Right lobe of liver (tissue), 6 donors: ENCODE data around the gene ZNF442. TPM values are rescaled to one million over a fixed set of nuclear protein-coding genes. Genes with fewer than 3 reads are reported as not detected.
"Not testable (repeated sequence)": the region's sequence is repeated elsewhere in the genome, so short reads cannot be mapped to it uniquely, and the experiment has no call there.

Experiments used
- ATAC-seq, 4 donors: fragments of 200-7000 bp; cut with Tn5 transposase; one replicate each; pipeline ENCODE4 v1.9.1; 2020; ENCODE audit warnings: mild to moderate bottlenecking in 4 of 4, moderate library complexity in 4 of 4
- DNase-seq, 3 donors: peaks; one replicate each; pipeline ENCODE4 v3.0.0-alpha.2; 2020
- H3K27ac ChIP-seq, 3 donors: fragments of 200-600 bp; one replicate each; pipeline ENCODE4 v1.8.0; 2022
- H3K27me3 ChIP-seq, 2 donors: fragments of 200-600 bp; one replicate each; pipeline ENCODE4 v1.8.0; 2022
- H3K36me3 ChIP-seq, 4 donors: fragments of 200-600 bp; sonication (generic) in 1 of 4; one replicate each; pipeline versions ENCODE4 v1.5.1 to v1.8.0; 2017 to 2022; ENCODE audit warnings: control low read depth in 1 of 4
- H3K4me1 ChIP-seq, 4 donors: fragments of 200-600 bp; sonication (generic) in 1 of 4; one replicate each; pipeline versions ENCODE4 v1.5.1 to v1.8.0; 2017 to 2022; ENCODE audit warnings: control low read depth in 1 of 4
- H3K4me3 ChIP-seq, 3 donors: fragments of 200-600 bp; one replicate each; pipeline ENCODE4 v1.8.0; 2022
- H3K9me3 ChIP-seq, 4 donors: fragments of 200-600 bp; sonication (generic) in 1 of 4; one replicate each; pipeline versions ENCODE4 v1.5.1 to v1.8.0; 2017 to 2022; ENCODE audit warnings: control low read depth in 1 of 4
- CTCF ChIP-seq, 4 donors: fragments of 200-600 bp in 3 of 4; fragments of 450-650 bp in 1 of 4; IDR thresholded peaks; one replicate each; pipeline versions ENCODE4 v1.5.1 to v1.8.0; 2016 to 2022; ENCODE audit warnings: antibody characterized with exemption in 4 of 4, mild to moderate bottlenecking in 2 of 4
- POLR2A ChIP-seq: fragments of 450-650 bp; IDR thresholded peaks from one replicate; pipeline ENCODE4 v1.6.1; 2017; ENCODE audit warnings: antibody characterized with exemption, mild to moderate bottlenecking
- WGBS: methylation state at CpG from one replicate; pipeline ENCODE4 v1.1.6; 2018; ENCODE audit warnings: low coverage, low lambda C conversion rate; ENCODE audit not compliant: insufficient coverage; ENCODE audit errors: missing lambda C conversion rate; 5-methylcytosine and 5-hydroxymethylcytosine counted together
- intact Hi-C, 2 donors: fragments of 100-400 bp; cut with DNase I; formaldehyde crosslinking; loops; one replicate each; pipeline versions ENCODE4 v1.11.2 to v1.14.1; 2022
- small RNA-seq, 2 experiments: library from RNA; depleted of rRNA; stranded (forward); fragments of <200 nt; gene quantifications; one replicate each; pipeline ENCODE3, GENCODE V24; 2016
- total RNA-seq, 6 experiments: library from RNA; depleted of rRNA in 2 of 6; stranded (reverse); fragments of >200 nt in 2 of 6; fragmentation: NEBNext Ultra II Directional in 3 of 6; extraction: Animal tissue kit (Norgen Biotek cat#: 25700) in 3 of 6; gene quantifications; one replicate each; pipeline versions ENCODE4 v1.1.0 to v1.2.4, GENCODE V29; 2016 to 2023
- donor health status: DM: no; HTN: yes; CAD: no.
- donor health status: DM: no; HTN: no; CAD: no.
- donor health status: DM: no; HTN: no; CAD: no.
- donor health status: DM: no; HTN: yes; CAD: no.
- donor health status: DM: no; HTN: yes; CAD: no.

The ZNF442 gene
- total RNA-seq, 6 experiments from 2014 or later = 0.56 to 2.3 (median 1.3) TPM

DNA sequence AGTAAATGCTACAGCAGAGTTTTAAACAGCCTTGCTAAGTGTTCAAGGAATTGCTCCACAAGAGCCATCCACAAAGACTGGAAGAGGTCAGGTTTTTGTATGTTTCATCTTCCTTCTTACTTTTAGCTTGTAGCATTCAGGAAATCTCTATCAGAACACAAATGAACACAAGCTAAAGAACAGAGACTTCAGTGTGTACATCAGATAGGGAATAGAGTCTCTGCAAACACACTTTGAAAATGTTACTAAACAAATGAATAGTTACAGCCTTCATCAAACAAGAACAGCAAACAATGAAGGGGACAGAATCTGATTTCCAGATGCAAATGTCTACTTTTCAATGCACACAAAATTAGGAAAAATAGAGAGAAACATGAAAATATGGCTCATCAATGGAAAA is 39.8 kb downstream of the ZNF442 start:
- ATAC-seq = peak; percentile 30 to 72 (median 58)
- intact Hi-C loops = no loop called here
- peaks cover 0 to 27% (median 2%) of the 10 kb centered on the region in 4 donors for H3K4me1 ChIP-seq
- H3K36me3 ChIP-seq = peaks cover 0 to 19% (median 6%) of the 10 kb centered on the region in 4 donors
- H3K9me3 ChIP-seq = no peaks in the 10 kb centered on the region
- H3K4me3 ChIP-seq = no peak overlapping the region
- DNase-seq = no peak
- no peak for TF ChIP-seq POLR2A
- TF ChIP-seq CTCF (IDR thresholded peaks at IDR 0.05) = no peak
- H3K27me3 ChIP-seq = no peaks in the 10 kb centered on the region
- no peak overlapping the region for H3K27ac ChIP-seq

DNA sequence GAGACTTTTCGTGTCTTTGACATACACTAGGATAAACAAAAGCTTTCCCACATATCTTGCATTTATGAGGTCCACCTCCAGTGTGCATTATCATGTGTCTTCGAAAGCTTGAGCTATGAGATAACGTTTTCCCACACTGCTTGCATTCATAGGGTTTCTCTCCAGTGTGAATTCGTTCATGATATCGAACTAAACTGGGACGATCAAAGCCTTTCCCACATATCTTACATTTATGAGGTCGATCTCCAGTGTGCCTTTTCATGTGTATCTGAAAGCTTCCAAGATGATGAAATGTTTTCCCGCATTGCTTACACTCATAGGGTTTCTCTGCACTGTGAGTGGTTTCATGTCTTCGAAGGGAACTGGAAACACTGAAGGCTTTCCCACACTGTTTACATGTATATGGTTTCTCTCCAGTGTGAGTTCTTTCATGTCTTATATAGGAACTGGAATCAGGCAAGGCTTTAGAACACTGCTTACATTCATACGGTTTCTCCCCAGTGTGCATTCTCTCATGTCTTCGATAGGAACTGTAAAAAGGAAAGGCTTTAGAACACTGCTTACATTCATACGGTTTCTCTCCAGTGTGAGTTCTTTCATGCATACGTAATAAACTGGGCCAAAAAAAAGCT is 46.6 kb downstream of the ZNF442 start:
- Histone ChIP-seq H3K4me3 (no peak overlapping the region), H3K27ac (no peak overlapping the region), H3K36me3 (peaks cover 0 to 43% (median 26%) of the 10 kb centered on the region in 4 donors), H3K4me1 (no peaks in the 10 kb centered on the region), H3K27me3 (no peaks in the 10 kb centered on the region), H3K9me3 (peaks cover 0 to 8% (median 3%) of the 10 kb centered on the region in 4 donors)
- no peak for DNase-seq
- intact Hi-C loops = no loop called here
- WGBS = 97% methylated on average over 13 of the region's 13 CpGs
- TF ChIP-seq POLR2A = no peak
- TF ChIP-seq CTCF (IDR thresholded peaks at IDR 0.05) = no peak
- ATAC-seq = no peak

DNA sequence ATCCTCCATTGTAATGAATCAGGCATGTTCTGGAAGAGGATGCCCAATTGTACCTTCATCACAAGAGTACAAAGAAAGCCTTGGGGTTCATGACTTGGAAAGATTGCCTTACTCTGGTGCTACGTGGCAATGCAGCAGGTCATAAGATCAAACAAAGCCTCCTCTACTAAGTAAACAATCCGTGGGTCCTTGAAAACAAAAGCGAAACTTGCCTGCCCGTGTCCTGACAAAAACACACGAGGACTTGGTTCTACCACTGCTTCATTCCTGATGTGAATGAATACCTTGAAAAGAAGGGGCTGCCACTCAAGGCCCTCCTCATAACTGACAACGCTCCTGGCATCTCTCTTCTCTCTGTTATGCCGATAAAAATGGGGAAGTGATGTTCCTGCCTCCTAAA is 50.9 kb downstream of the ZNF442 start:
- ATAC-seq (peak; percentile 63 to 94 (median 82)), DNase-seq (no peak)
- peaks cover 0 to 16% (median 10%) of the 10 kb centered on the region in 4 donors for H3K36me3 ChIP-seq
- no peak for TF ChIP-seq CTCF (IDR thresholded peaks at IDR 0.05)
- TF ChIP-seq POLR2A = no peak
- no peaks in the 10 kb centered on the region for H3K4me1 ChIP-seq
- peak overlapping the region in 1 of 3 donors; percentile 17 for H3K4me3 ChIP-seq
- H3K9me3 ChIP-seq = peaks cover 0 to 6% (median 2%) of the 10 kb centered on the region in 4 donors
- no peak overlapping the region for H3K27ac ChIP-seq
- intact Hi-C loops = no loop called here
- H3K27me3 ChIP-seq = no peaks in the 10 kb centered on the region
- 55% methylated on average over 4 of the region's 7 CpGs for WGBS

DNA sequence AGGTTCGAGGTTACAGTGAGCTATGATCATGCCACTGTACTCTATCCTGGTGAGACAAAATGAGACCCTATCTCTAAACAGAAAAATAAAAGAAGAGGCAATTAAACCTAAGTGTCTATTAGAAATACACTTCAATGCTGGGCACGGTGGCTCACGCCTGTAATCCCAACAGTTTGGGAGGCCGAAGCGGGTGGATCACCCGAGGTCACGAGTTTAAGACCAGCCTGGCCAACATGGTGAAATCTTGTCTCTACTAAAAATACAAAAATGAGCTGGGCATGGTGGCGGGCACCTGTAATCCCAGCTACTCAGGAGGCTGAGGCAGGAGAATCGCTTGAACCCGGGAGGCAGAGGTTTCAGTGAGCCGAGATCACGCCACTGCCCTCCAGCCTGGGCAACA is 56.6 kb downstream of the ZNF442 start:
- H3K4me3 ChIP-seq, ATAC-seq, H3K9me3 ChIP-seq, DNase-seq, H3K4me1 ChIP-seq, H3K27me3 ChIP-seq, H3K27ac ChIP-seq, intact Hi-C loops, H3K36me3 ChIP-seq: not testable (repeated sequence)
- 90% methylated on average over 2 of the region's 12 CpGs for WGBS

Small RNAs within 50 kb of the gene (small RNA-seq; reads per million reads assigned to genes)
- gene RPS29P23 = 0 reads per million in 2 experiments

Other genes with a start within 250 kb of the ZNF442 start
- gene ZNF20, start 225.3 kb downstream of the ZNF442 start, total RNA-seq = 1 to 10 TPM in 5 of 6 experiments, under 1 TPM in 1; 0.98 to 2.7 (median 1.5) TPM
- gene ZNF625, start 208.9 kb downstream of the ZNF442 start, total RNA-seq = 1 to 10 TPM in 4 of 6 experiments, under 1 TPM in 2; 0.57 to 1.8 (median 1.4) TPM
- 1 to 10 TPM; 1.3 to 3.9 (median 2.2) TPM for gene ZNF136, start 202.6 kb downstream of the ZNF442 start, total RNA-seq
- gene ZNF44, start 70.8 kb downstream of the ZNF442 start, total RNA-seq = 10 to 100 TPM in 1 of 6 experiments, 1 to 10 TPM in 5; 4.9 to 11.6 (median 6.2) TPM
- 1 to 10 TPM; 2.4 to 4.5 (median 3.6) TPM for gene ZNF563, start 32.0 kb downstream of the ZNF442 start, total RNA-seq
- gene ZNF799, start 35.6 kb upstream of the ZNF442 start, total RNA-seq = 1 to 10 TPM; 2.3 to 2.8 (median 2.7) TPM
- gene ZNF443, start 75.3 kb upstream of the ZNF442 start, total RNA-seq = 1 to 10 TPM in 5 of 6 experiments, under 1 TPM in 1; 1.00 to 3.1 (median 2.8) TPM
- under 1 TPM in 5 of 6 experiments, not detected in 1; 0.22 to 0.97 (median 0.49) TPM for gene ZNF709, start 119.1 kb upstream of the ZNF442 start, total RNA-seq
- gene ZNF564, start 185.8 kb upstream of the ZNF442 start, total RNA-seq = 1 to 10 TPM; 3.1 to 8.1 (median 5.3) TPM
- gene ZNF490, start 245.1 kb upstream of the ZNF442 start, total RNA-seq = 1 to 10 TPM; 3.6 to 7.0 (median 4.3) TPM
- gene ZNF791, start 245.2 kb upstream of the ZNF442 start, total RNA-seq = 10 to 100 TPM in 1 of 6 experiments, 1 to 10 TPM in 5; 5.5 to 10.7 (median 7.8) TPM